HG03025 (cell line): ENCODE results near the gene P3H4.

Experiments
- ATAC-seq: cut with Tn5 transposase; IDR thresholded peaks from one replicate; pipeline ENCODE4 v1.9.1; 2021; ENCODE audit warnings: mild to moderate bottlenecking, moderate library complexity; ENCODE audit not compliant: unreplicated experiment, low FRiP score

The P3H4 gene

GRCh38 chr17:41822216-41823140 lies 10.7 kb upstream of the P3H4 start:
- ATAC-seq: no peak

GRCh38 chr17:41821776-41822175 lies 10.0 kb upstream of the P3H4 start:
- no peak for ATAC-seq

- no peak for ATAC-seq
Measured at GRCh38 chr17:41818024-41818423, 6.3 kb upstream of the P3H4 start.

- no peak for ATAC-seq
Measured at GRCh38 chr17:41816637-41817320, 5.0 kb upstream of the P3H4 start.

GRCh38 chr17:41814195-41814594 lies 2.4 kb upstream of the P3H4 start:
- no peak for ATAC-seq

- ATAC-seq: no peak
Measured at GRCh38 chr17:41813699-41814124, 2.0 kb upstream of the P3H4 start.

- ATAC-seq: no peak
Measured at GRCh38 chr17:41813152-41813680, 1.5 kb upstream of the P3H4 start.

- no peak for ATAC-seq
Measured at GRCh38 chr17:41812381-41813151, 817 bp upstream of the P3H4 start, which contains the start of gene FKBP10. TSS of gene FKBP10 (plus strand) at chr17:41813004. CDS start at chr17:41813035, 31 bp downstream.

GRCh38 chr17:41810659-41811548 lies 845 bp downstream of the P3H4 start:
- ATAC-seq: no peak

- ATAC-seq: no peak
Measured at GRCh38 chr17:41806685-41807445, 4.9 kb downstream of the P3H4 start.

- ATAC-seq: no peak
Measured at GRCh38 chr17:41803049-41804020, 8.4 kb downstream of the P3H4 start.

GRCh38 chr17:41801374-41802271 lies 10.1 kb downstream of the P3H4 start:
- ATAC-seq: no peak

GRCh38 chr17:41800601-41801373 lies 11.0 kb downstream of the P3H4 start:
- no peak for ATAC-seq

- no peak for ATAC-seq
Measured at GRCh38 chr17:41799366-41799765, 12.4 kb downstream of the P3H4 start.

- ATAC-seq: no peak
Measured at GRCh38 chr17:41797377-41797776, 14.4 kb downstream of the P3H4 start.
